CD14-positive monocyte (primary cell): ENCODE results near the gene CRTC3. TPM values are rescaled to one million over a fixed set of nuclear protein-coding genes. Genes with fewer than 3 reads are reported as not detected.

Source experiments
- DNase-seq, 3 donors: peaks; one replicate each; pipeline ENCODE4 v3.0.0-alpha.2; 2011 to 2022
- H2AFZ ChIP-seq: 2 replicates; pipeline ENCODE4 v1.6.0; 2012; ENCODE audit warnings: mild to moderate bottlenecking, low read depth, low read length, inconsistent platforms; ENCODE audit not compliant: insufficient read depth, poor library complexity, severe bottlenecking
- H3K27ac ChIP-seq, 2 donors: 1 replicate in 1 of 2; 2 replicates in 1 of 2; pipeline ENCODE4 v1.5.1; 2012 to 2013; ENCODE audit warnings: low read length in 2 of 2, control low read depth in 1 of 2, inconsistent platforms in 1 of 2, low read depth in 1 of 2, mild to moderate bottlenecking in 1 of 2
- H3K27me3 ChIP-seq, 2 donors: one replicate each; pipeline versions ENCODE4 v1.6.0 to v1.6.1; 2011 to 2013; ENCODE audit warnings: low read length in 2 of 2; ENCODE audit not compliant: control insufficient read depth in 2 of 2, insufficient read depth in 2 of 2
- H3K36me3 ChIP-seq, 2 donors: replicated peaks in 1 of 2; 1 replicate in 1 of 2; 2 replicates in 1 of 2; pipeline versions ENCODE4 v1.5.1 to v1.6.1; 2012 to 2013; ENCODE audit warnings: low read length in 2 of 2, control low read depth in 1 of 2, inconsistent platforms in 1 of 2, mild to moderate bottlenecking in 1 of 2; ENCODE audit not compliant: insufficient read depth in 2 of 2, control insufficient read depth in 1 of 2
- H3K4me1 ChIP-seq, 2 donors: 1 replicate in 1 of 2; 2 replicates in 1 of 2; pipeline versions ENCODE4 v1.5.1 to v1.6.1; 2012 to 2013; ENCODE audit warnings: low read length in 2 of 2, control low read depth in 1 of 2, inconsistent platforms in 1 of 2, mild to moderate bottlenecking in 1 of 2, moderate library complexity in 1 of 2; ENCODE audit not compliant: insufficient read depth in 2 of 2, control insufficient read depth in 1 of 2
- H3K4me2 ChIP-seq: replicated peaks from 2 replicates; pipeline ENCODE3; 2012; ENCODE audit warnings: low read length, moderate library complexity, mild to moderate bottlenecking; ENCODE audit not compliant: poor library complexity, severe bottlenecking; ENCODE audit errors: extremely low read depth
- H3K4me3 ChIP-seq, 3 experiments: fragments of 200-600 bp in 1 of 3; sonication (generic) in 1 of 3; replicated peaks in 1 of 3; 1 replicate in 2 of 3; 2 replicates in 1 of 3; pipeline ENCODE4 v1.5.1; 2011 to 2013; ENCODE audit warnings: low read length in 3 of 3, mild to moderate bottlenecking in 3 of 3, control low read depth in 2 of 3, low read depth in 2 of 3, inconsistent platforms in 1 of 3, moderate library complexity in 1 of 3
- H3K79me2 ChIP-seq: 2 replicates; pipeline ENCODE4 v1.6.0; 2012; ENCODE audit warnings: mild to moderate bottlenecking, control low read depth, inconsistent platforms, low read length, moderate library complexity; ENCODE audit not compliant: insufficient read depth
- H3K9ac ChIP-seq: 2 replicates; pipeline ENCODE4 v1.6.0; 2017; ENCODE audit warnings: low read length, mild to moderate bottlenecking; ENCODE audit not compliant: insufficient read depth, poor library complexity, severe bottlenecking
- H3K9me3 ChIP-seq, 2 donors: replicated peaks in 1 of 2; 1 replicate in 1 of 2; 2 replicates in 1 of 2; pipeline versions ENCODE4 v1.5.1 to v1.6.1; 2012 to 2013; ENCODE audit warnings: low read length in 2 of 2, control low read depth in 1 of 2; ENCODE audit not compliant: control insufficient read depth in 1 of 2, insufficient read depth in 1 of 2
- H4K20me1 ChIP-seq: 2 replicates; pipeline ENCODE4 v1.6.0; 2012; ENCODE audit warnings: mild to moderate bottlenecking, low read length, control low read depth, moderate library complexity; ENCODE audit not compliant: insufficient read depth
- H3K27ac Mint-ChIP-seq, 7 donors: one replicate each; pipeline ENCODE4 v1.8.0; 2020; ENCODE audit warnings: mild to moderate bottlenecking in 7 of 7, mixed read lengths in 7 of 7, moderate library complexity in 6 of 7, inconsistent platforms in 2 of 7
- H3K27me3 Mint-ChIP-seq, 3 donors: one replicate each; pipeline ENCODE4 v1.8.0; 2021 to 2022; ENCODE audit warnings: low read depth in 3 of 3, mild to moderate bottlenecking in 3 of 3, mixed read lengths in 3 of 3, moderate library complexity in 3 of 3, inconsistent platforms in 1 of 3
- H3K36me3 Mint-ChIP-seq, 2 donors: one replicate each; pipeline ENCODE4 v1.8.0; 2020; ENCODE audit warnings: mixed read lengths in 2 of 2, inconsistent platforms in 1 of 2, mild to moderate bottlenecking in 1 of 2
- H3K4me1 Mint-ChIP-seq: one replicate; pipeline ENCODE4 v1.8.0; 2020; ENCODE audit warnings: mild to moderate bottlenecking, mixed read lengths
- H3K4me3 Mint-ChIP-seq, 2 donors: one replicate each; pipeline ENCODE4 v1.8.0; 2020; ENCODE audit warnings: mild to moderate bottlenecking in 2 of 2, mixed read lengths in 2 of 2, moderate library complexity in 1 of 2
- H3K9me3 Mint-ChIP-seq, 7 donors: one replicate each; pipeline ENCODE4 v1.8.0; 2020 to 2022; ENCODE audit warnings: mixed read lengths in 7 of 7, mild to moderate bottlenecking in 6 of 7, moderate library complexity in 6 of 7, inconsistent platforms in 2 of 7
- WGBS: methylation state at CpG from one replicate; pipeline ENCODE4 v1.1.5; 2013; ENCODE audit warnings: missing lambda C conversion rate; ENCODE audit not compliant: insufficient coverage; 5-methylcytosine and 5-hydroxymethylcytosine counted together
- intact Hi-C, 2 donors: fragments of 100-400 bp; cut with micrococcal nuclease; formaldehyde crosslinking; loops; one replicate each; pipeline versions ENCODE4 v1.15.0 to v1.15.1; 2023
- polyA plus RNA-seq, 3 donors: library from polyadenylated mRNA; depleted of rRNA in 1 of 3; unstranded in 2 of 3; stranded (reverse) in 1 of 3; fragments of 300-500 nt in 2 of 3; fragments of >200 nt in 1 of 3; fragmentation: Illumina TruSeq in 2 of 3; gene quantifications; 1 replicate in 2 of 3; 2 replicates in 1 of 3; pipeline ENCODE4 v1.2.3, GENCODE V29; 2012 to 2021
- TF ChIP-seq, protein P1 (sequence below): fragments of 200-600 bp; IDR thresholded peaks from one replicate; pipeline ENCODE4 v1.8.0; 2022; ENCODE audit warnings: antibody characterized with exemption, mild to moderate bottlenecking

The CRTC3 gene
- polyA plus RNA-seq, 3 donors, result 6.0 to 25.4 (median 12.2) TPM

DNA sequence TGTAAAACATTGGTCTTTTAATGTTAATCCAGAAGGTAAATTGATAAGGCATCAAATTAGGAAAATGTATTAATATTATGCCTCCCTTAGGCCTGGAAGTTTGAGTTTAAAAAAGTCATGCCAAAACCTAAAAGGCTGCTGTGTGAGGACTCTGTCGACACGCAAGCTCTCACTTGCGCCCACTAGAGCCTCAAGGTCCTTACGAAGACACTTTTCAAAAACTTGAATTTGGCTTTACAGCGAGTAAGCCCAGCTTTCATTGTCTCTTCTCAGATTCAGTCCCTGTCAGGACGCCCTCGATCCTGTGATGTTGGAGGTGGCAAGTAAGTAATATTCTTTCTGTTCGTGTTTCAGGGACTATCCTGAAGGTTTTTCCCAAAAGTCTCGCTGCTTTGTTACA lies 89.7 kb downstream of the CRTC3 start:
- Mint-ChIP-seq H3K27me3 (peaks cover 0 to 1% (median 0%) of the 10 kb centered on the region in 3 donors), H3K4me3 (no peak overlapping the region), H3K9me3 (no peaks in the 10 kb centered on the region), H3K27ac (no peak overlapping the region), H3K4me1 (peaks cover 14% of the 10 kb centered on the region), H3K36me3 (peaks cover 46 to 58% of the 10 kb centered on the region in 2 donors)
- no peaks in the 10 kb centered on the region for H3K9me3 ChIP-seq
- 100% methylated on average over 5 of the region's 9 CpGs for WGBS
- no peak overlapping the region for H3K27ac ChIP-seq
- no peak overlapping the region for H3K9ac ChIP-seq
- H3K27me3 ChIP-seq, result no peaks in the 10 kb centered on the region
- no peak overlapping the region for H2AFZ ChIP-seq
- H3K4me1 ChIP-seq, result peaks cover 9 to 14% of the 10 kb centered on the region in 2 donors
- H3K36me3 ChIP-seq, result peaks cover 42 to 85% of the 10 kb centered on the region in 2 donors
- no peak overlapping the region for H3K4me3 ChIP-seq
- TF ChIP-seq, protein P1, sequence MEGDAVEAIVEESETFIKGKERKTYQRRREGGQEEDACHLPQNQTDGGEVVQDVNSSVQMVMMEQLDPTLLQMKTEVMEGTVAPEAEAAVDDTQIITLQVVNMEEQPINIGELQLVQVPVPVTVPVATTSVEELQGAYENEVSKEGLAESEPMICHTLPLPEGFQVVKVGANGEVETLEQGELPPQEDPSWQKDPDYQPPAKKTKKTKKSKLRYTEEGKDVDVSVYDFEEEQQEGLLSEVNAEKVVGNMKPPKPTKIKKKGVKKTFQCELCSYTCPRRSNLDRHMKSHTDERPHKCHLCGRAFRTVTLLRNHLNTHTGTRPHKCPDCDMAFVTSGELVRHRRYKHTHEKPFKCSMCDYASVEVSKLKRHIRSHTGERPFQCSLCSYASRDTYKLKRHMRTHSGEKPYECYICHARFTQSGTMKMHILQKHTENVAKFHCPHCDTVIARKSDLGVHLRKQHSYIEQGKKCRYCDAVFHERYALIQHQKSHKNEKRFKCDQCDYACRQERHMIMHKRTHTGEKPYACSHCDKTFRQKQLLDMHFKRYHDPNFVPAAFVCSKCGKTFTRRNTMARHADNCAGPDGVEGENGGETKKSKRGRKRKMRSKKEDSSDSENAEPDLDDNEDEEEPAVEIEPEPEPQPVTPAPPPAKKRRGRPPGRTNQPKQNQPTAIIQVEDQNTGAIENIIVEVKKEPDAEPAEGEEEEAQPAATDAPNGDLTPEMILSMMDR, result no peak
- no peak overlapping the region for H3K4me2 ChIP-seq
- intact Hi-C loops, result no loop called here
- no peaks in the 10 kb centered on the region for H3K79me2 ChIP-seq
- H4K20me1 ChIP-seq, result peaks cover 5% of the 10 kb centered on the region
- DNase-seq, result no peak

DNA sequence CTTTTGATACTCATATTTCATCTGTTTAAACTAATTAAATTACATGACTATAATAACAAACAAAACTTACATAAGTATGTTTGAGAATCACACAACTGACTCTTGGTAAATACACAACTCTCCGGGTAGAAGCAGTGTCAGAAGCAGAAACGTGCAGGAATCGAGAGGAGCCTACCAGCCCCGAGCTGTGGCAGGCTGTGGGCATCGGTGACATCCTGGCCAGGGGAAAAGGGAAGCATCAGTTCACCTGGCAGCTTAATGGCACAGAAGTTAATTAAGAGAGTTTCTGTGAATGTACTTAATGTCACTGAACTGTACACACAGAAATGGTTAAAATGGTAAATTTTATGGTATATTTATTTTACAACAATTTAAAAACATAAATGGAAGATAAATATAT lies 90.2 kb downstream of the CRTC3 start:
- Mint-ChIP-seq H3K27ac (peak overlapping the region in 4 of 7 donors; percentile 31 to 79 (median 74)), H3K27me3 (peaks cover 0 to 1% (median 0%) of the 10 kb centered on the region in 3 donors), H3K4me1 (peaks cover 14% of the 10 kb centered on the region), H3K9me3 (no peaks in the 10 kb centered on the region), H3K4me3 (no peak overlapping the region), H3K36me3 (peaks cover 45 to 54% of the 10 kb centered on the region in 2 donors)
- intact Hi-C loops, result no loop called here
- no peaks in the 10 kb centered on the region for H3K79me2 ChIP-seq
- H2AFZ ChIP-seq, result no peak overlapping the region
- H3K4me2 ChIP-seq, result no peak overlapping the region
- H3K9me3 ChIP-seq, result no peaks in the 10 kb centered on the region
- peaks cover 44 to 87% of the 10 kb centered on the region in 2 donors for H3K36me3 ChIP-seq
- H3K4me1 ChIP-seq, result peaks cover 9 to 14% of the 10 kb centered on the region in 2 donors
- no peak overlapping the region for H3K9ac ChIP-seq
- TF ChIP-seq, protein P1, result no peak
- DNase-seq, result no peak
- no peaks in the 10 kb centered on the region for H3K27me3 ChIP-seq
- 0% methylated on average over 2 of the region's 5 CpGs for WGBS
- no peak overlapping the region for H3K4me3 ChIP-seq
- peak overlapping the region in 1 of 2 donors; percentile 37 for H3K27ac ChIP-seq
- H4K20me1 ChIP-seq, result peaks cover 5% of the 10 kb centered on the region
